Activated T-helper 1 cell treated with anti-CD3 and anti-CD28 coated beads, Interleukin-2, amount 50 U/mL, for 16 hours (primary cell): ENCODE results near the gene AOC2.

Experiments used
- DNase-seq, 2 donors: peaks; one replicate each; pipeline ENCODE4 v3.0.0-alpha.2; 2020; ENCODE audit warnings: low read depth in 1 of 2, low spot score in 1 of 2

Gene AOC2, protein sequence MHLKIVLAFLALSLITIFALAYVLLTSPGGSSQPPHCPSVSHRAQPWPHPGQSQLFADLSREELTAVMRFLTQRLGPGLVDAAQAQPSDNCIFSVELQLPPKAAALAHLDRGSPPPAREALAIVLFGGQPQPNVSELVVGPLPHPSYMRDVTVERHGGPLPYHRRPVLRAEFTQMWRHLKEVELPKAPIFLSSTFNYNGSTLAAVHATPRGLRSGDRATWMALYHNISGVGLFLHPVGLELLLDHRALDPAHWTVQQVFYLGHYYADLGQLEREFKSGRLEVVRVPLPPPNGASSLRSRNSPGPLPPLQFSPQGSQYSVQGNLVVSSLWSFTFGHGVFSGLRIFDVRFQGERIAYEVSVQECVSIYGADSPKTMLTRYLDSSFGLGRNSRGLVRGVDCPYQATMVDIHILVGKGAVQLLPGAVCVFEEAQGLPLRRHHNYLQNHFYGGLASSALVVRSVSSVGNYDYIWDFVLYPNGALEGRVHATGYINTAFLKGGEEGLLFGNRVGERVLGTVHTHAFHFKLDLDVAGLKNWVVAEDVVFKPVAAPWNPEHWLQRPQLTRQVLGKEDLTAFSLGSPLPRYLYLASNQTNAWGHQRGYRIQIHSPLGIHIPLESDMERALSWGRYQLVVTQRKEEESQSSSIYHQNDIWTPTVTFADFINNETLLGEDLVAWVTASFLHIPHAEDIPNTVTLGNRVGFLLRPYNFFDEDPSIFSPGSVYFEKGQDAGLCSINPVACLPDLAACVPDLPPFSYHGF

DNA sequence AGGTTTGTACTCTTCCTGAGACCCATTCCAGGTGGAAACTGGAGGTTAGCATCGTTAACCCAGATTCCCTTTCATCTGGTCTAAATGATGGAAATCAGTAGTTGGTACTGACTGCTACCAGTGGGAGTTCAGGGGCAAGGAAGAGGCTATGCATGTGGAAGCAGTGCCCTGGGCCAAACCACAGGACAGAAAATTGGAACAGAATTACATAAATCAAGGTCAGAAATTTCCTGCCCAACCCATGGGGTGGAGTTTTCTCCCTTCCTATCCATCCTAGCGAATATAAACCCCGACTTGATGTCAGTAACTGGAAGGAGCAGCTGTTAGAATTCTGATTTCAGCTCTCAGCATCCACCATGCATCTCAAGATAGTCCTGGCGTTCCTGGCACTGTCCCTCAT is at the start of gene AOC2:
AOC2 (plus strand) TSS at position 310 of the 400 bp plus-strand sequence; CDS start at position 357, 47 bp downstream.
- no peak for DNase-seq

DNA sequence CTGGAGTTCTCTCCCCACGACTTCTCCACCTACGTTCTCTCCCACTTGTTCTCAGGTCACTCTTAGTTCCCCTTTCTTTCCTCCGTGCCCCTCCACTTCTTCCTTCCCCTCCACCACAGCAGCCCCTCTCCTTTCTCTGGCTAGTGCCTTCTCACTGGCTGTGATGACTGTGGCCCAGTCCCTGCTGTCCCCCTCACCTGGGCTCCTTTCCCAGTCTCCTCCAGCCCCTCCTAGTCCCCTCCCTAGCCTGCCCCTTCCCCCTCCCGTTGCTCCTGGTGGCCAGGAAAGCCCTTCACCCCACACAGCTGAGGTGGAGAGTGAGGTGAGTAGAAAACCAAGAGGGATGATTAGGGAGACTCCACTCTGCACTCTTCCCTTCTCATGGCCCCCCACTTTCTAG is 49.3 kb upstream of the AOC2 start:
- no peak for DNase-seq

DNA sequence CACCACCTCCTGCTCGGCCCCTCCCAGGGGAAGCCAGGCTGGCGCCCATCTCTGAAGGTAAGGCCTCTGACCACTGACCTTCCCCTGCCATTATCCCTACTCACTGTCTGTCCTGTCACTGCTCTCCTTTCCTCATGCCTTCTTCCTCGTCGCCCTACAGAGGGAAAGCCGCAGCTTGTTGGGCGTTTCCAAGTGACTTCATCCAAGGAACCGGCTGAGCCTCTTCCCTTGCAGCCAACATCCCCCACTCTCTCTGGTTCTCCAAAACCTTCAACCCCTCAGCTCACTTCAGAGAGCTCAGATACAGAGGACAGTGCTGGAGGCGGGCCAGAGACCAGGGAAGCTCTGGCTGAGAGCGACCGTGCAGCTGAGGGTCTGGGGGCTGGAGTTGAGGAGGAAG is 48.9 kb upstream of the AOC2 start:
- DNase-seq = no peak

DNA sequence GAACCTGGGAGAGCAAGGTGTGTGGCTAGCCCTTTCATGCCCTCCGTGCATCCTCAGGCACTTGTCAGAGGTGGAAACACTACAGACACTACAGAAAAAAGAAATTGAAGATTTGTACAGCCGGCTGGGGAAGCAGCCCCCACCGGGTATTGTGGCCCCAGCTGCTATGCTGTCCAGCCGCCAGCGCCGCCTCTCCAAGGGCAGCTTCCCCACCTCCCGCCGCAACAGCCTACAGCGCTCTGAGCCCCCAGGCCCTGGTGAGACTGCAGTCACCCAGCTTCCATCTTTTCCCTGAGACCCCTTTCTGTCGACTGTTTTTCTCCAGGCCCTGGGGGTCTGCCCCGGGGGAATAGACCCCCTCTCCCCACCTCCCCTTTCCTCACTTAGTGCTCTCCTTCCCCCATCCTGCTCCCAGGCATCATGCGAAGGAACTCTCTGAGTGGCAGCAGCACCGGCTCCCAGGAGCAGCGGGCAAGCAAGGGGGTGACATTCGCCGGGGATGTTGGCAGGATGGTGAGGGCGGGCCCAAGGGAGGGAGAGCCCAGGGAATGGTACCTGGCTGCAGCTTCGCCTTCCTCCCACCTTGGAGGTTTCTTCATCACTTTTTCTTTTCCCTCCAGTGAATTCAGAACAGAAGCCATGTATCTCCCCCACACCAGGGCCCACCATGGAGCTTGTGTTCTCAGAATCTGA is 48.2 kb upstream of the AOC2 start:
- DNase-seq = no peak

- DNase-seq = no peak
Measured at GRCh38 chr17:42797067-42798007, 47.0 kb upstream of the AOC2 start.

DNA sequence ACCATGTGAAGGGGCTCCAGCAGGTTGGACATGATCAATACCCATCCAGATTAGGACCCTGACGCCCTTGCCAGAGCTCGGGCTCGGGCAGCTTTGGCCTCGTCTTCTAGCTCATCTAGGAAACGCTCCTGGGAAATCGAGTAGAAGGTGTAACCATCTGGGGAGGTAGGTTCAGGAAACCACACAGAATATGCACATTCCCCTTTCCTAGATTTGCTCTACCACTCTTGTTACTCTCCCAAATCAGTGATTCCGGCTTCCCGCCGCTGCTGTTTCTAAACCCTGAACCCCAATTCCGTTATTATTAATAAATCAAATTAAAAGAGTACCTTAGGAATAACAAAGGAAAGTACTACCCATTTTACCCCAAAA is 46.4 kb upstream of the AOC2 start:
- DNase-seq = no peak

DNA sequence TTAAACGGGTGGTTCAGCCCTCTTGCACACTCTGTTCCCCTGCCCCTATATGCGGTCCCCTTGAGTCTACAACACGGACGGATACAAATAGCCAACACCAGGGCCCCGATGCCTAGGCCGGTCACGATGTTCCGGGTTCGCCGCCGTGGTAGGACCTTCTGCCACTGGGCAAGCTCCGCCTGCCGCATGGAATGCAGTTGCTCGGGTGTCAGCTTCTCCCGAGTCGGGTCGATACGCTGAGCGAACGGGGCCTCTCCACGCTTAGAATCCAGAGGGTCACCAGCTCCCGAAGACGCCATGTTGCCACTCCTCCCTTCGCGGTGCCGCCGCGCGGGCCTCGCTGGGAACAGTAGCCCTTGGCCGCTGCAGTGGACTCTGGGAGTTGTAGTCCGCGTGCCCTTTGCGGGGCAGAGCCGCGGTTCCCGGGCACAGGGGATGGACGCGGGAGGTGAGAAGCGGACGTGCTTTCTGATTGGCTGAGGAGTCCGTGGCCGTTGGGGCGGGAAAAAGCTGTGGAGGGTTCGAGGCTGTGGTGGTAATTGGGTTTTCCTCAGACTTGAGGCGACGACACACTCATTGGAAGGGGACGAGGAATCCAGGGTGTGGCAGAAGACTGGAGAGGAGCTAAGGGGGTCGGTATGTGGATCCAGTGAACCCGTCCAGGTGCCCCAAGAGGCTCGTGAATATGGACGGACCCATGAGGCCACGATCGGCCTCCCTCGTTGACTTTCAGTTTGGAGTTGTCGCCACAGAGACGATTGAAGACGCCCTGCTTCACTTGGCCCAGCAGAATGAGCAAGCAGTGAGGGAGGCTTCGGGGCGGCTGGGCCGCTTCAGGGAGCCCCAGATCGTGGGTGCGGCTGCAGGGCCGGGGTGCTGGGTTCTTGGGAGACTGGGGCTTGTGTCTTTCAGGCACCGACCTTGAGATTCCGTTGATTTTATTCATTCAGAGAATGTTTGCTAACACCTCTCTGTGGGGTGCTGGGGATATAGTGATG is 45.7 kb upstream of the AOC2 start, which contains the start of the genes CNTD1 and COA3:
CNTD1 (plus strand) TSS at position 479 of the 998 bp plus-strand sequence; CDS start at position 686, 207 bp downstream.
COA3 (minus strand) TSS at position 322 of the 998 bp plus-strand sequence; CDS start at position 299, 23 bp downstream.
- peak; percentile 45 to 54 for DNase-seq

GRCh38 chr17:42803074-42803883 is 41.1 kb upstream of the AOC2 start:
- DNase-seq = no peak

- DNase-seq = no peak
Measured at GRCh38 chr17:42804918-42805367, 39.4 kb upstream of the AOC2 start.

GRCh38 chr17:42806249-42806648 is 38.1 kb upstream of the AOC2 start:
- DNase-seq = no peak

DNA sequence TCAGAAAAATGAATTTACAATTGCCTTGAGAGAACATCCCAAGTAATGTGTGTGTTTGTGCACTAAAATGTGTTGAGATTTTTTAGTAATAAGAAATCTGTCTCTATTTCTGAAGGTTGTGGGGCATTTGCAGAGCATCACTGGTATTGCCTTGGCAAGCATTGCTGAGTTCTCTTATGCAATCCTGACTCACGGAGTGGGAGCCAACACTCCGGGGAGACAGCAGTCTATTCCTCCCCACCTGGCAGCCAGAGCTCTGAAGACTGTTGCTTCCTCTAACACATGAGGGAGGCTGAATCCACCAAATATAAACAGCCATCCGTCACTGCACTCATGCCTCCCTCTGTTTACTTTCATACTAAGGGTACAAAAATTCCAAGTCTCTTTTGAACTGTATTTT is 35.1 kb upstream of the AOC2 start:
- no peak for DNase-seq

- no peak for DNase-seq
Measured at GRCh38 chr17:42814633-42815399, 29.6 kb upstream of the AOC2 start.

GRCh38 chr17:42817866-42818265 is 26.5 kb upstream of the AOC2 start:
- DNase-seq = no peak

DNA sequence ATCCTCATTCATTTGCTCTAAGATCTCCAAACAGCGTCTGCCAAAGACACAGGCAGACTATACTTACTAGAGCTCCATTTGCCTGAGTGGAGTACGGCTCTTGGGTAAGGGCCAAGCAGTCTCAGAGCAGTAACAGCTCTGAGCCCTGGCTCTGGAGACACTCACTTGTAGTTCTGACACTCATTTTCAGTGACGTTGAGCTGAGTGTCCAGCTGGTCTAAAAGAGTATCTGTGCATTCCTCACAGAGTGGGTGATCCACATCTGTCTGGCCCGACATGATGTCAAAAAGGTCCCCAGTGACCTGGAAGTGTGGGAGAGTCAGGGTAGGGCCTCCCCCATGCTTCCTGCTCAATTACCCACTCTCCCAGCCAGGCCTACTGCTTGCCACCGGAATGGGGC is 26.0 kb upstream of the AOC2 start:
- DNase-seq = no peak

DNA sequence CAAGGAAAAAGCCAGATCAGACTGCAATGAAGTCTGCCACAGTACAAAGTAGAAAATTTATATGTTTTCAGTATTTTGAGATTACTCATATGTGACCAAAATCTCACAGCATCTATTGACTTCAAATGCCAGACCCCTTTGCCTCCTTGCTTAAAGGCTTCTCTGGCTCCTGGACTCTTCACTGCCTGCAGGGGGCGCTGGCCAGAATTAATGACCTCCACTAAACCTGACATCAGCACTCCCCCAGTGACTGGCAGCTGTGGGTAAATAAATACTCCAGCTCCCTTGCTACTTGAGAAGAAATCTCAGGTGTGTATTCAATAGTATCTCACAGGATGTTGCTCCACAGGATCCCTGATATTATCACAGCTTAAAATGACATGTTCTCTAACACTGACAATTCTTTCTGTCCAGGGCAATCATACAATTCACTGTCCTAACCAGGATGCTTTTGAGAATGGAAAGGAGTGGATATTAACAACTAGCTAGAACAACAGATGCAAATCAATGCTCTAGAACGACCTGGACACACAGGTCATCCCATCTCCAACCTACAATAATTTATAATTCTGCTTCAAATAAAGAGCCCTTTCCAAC is 24.3 kb upstream of the AOC2 start:
- peak; percentile 22 to 42 for DNase-seq

DNA sequence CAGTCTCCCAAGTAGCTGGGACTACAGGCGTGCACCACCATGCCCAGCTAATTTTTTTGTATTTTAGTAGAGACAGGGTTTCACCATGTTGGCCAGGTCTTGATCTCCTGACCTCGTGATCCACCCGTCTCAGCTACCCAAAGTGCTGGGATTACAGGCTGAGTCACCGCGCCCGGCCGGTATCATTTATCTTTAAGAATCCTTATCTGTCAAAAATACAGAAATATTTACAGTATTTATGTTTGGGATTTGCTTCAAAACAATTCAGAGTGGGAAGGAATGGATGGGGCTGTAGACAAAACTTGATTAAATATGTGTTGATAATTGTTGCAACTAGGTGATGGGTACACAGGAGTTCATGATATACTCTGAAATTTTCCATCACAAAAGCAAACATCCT is 23.2 kb upstream of the AOC2 start:
- DNase-seq = no peak

DNA sequence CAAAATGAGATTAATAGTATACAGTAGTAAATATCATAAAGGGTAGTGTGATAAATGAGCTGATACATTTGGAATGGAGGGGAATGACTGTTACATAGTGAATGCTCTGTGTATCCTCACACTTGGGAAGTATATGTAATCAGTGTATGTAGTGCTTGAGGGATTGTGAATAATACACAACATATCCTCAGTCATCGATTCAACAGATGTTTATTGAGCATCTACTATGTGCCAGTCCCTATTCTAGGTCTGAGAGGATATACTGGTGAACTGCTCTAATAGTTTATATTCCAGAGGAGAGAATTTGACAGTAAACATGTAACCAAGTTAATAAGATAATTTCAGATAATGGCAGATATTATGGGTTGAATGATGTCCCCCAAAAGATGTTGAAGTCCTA is 16.9 kb upstream of the AOC2 start:
- no peak for DNase-seq
